GM13977 (cell line): Measurements from ENCODE around the gene CCDC182.

Experiments used
- DNase-seq: peaks from one replicate; pipeline ENCODE4 v3.0.0; 2012; ENCODE audit warnings: low spot score
- in situ Hi-C: fragments of 300-500 bp; cut with MboI; formaldehyde crosslinking; loops from one replicate; pipeline ENCODE4 v1.12.0; 2022; ENCODE audit warnings: low sequenced_read_pairs, low pct_unique_long_range_greater_than_20kb, mixed read lengths, inconsistent platforms; ENCODE audit not compliant: unreplicated experiment
- TF ChIP-seq, protein P1 (sequence below): IDR thresholded peaks from 2 replicates; pipeline ENCODE4 v1.5.1; 2012; ENCODE audit warnings: mild to moderate bottlenecking, control low read depth; ENCODE audit not compliant: insufficient read depth; ENCODE audit errors: extremely low read depth, missing control alignments

The CCDC182 gene

DNA sequence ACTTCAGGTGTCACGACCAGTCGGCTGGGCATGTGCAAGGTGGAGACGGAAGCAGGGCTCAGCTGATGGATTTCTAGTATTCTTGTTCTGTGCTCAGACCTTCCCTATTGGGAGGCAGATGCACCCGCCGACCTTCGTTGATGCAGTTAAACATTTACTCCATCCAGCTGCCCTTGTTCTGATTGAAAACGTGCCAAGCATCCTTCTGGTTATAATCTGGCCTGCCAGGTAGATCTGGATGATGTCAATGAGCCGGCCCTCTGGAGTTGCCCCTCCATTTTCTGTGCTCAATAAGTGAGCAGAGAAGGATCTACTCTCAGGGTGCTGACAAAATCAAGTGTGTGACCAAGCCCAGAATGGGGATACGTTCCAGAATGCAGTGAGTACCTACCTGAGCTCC is 38.3 kb downstream of the CCDC182 start:
- in situ Hi-C loops: no loop called here
- no peak for DNase-seq
- TF ChIP-seq, protein P1, sequence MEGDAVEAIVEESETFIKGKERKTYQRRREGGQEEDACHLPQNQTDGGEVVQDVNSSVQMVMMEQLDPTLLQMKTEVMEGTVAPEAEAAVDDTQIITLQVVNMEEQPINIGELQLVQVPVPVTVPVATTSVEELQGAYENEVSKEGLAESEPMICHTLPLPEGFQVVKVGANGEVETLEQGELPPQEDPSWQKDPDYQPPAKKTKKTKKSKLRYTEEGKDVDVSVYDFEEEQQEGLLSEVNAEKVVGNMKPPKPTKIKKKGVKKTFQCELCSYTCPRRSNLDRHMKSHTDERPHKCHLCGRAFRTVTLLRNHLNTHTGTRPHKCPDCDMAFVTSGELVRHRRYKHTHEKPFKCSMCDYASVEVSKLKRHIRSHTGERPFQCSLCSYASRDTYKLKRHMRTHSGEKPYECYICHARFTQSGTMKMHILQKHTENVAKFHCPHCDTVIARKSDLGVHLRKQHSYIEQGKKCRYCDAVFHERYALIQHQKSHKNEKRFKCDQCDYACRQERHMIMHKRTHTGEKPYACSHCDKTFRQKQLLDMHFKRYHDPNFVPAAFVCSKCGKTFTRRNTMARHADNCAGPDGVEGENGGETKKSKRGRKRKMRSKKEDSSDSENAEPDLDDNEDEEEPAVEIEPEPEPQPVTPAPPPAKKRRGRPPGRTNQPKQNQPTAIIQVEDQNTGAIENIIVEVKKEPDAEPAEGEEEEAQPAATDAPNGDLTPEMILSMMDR: no peak

DNA sequence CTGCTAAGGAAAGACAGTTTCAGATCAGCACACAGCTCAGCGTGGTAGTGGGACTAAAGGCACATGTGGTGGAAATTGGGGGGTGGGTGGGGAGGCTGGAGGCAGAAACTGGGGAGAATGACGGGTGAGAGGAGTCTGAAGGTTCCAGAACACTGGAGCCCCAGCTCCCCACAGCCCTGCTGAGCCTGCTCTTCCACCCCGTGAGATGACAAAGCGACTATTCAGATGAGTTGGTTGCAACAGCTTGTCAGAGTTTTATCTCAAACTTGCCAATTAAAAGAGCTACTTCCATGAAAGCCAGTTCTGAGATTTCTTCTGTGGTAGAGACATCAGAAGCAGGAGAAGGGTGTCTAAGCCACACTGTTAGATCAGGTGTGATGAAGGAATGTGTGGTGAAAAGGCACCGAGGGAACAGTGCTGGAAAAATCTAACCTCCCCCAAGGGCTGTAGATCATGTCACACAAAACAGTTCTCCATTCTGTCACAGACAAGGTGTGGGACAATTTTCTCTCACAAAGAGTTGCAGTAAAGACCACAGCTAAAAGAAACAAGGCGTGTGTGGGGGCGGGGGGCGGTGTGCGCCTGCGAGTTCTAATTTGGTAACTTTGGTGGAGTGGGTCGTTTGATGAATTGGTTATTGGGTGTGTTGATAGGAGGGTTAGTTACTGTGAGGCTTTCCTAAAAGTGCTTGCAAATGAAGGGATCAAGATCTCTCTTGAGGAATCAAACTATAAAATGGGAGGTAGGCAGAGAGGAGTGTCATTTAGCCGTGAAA is 39.0 kb downstream of the CCDC182 start:
- in situ Hi-C loops: no loop called here
- TF ChIP-seq, protein P1: no peak
- DNase-seq: no peak

DNA sequence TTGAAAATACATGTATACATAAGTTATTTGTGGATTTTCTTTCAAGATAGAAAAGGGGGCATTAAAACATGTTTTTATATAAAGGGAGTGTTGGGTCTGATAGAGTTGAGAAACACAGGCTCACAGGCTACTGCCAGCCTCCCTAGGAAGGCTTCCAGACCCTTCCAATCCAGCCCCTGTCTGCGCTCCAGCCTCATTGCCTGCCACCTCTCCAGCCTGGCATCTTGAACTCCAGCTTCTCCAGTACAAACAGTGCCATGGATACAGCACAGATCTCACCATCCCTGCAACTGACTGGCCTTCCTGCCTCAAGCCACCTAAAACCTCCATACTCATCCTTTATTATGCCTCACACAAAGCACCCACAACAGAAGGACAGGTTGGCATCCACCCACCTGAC is 40.7 kb downstream of the CCDC182 start:
- no peak for DNase-seq
- in situ Hi-C loops: no loop called here
- TF ChIP-seq, protein P1: no peak

DNA sequence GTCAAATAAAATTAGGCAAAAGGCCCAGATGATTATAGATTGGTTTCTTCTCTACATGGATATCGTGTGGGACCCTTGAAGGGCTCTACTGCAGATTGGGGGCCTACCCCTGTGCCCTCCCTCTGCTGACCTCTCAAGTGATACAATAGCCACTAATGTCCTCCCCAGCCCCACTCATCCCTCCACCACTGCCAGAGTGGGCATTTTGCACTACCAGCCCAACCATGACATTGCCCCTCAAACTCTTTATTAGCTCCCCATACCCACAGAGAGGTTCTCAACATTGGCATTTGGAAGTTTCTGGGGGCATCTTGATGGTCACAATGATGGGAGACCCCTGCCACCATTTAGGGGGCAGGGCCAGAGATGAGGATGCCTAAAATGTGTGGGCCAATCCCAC is 41.8 kb downstream of the CCDC182 start:
- in situ Hi-C loops: no loop called here
- TF ChIP-seq, protein P1: no peak
- no peak for DNase-seq

DNA sequence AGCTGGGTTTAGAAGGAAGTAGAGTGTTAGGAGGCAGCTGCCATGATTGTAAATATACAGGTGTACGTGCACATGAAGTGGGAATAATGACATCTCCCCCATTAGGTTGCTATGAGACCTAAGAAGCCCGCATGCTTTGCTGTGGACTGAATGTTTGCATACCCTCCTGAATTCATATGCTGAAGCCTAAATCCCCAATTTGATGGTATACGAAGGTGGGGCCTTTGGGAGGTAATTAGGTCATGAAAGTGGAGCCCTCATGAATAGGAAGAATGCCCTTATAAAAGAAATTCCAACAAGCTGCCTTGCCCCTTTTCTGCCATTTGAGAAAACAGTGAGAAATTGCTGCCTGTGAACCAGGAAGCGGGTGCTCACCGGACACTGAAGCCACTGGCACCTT is 44.0 kb downstream of the CCDC182 start:
- in situ Hi-C loops: no loop called here
- DNase-seq: no peak
- TF ChIP-seq, protein P1: no peak

DNA sequence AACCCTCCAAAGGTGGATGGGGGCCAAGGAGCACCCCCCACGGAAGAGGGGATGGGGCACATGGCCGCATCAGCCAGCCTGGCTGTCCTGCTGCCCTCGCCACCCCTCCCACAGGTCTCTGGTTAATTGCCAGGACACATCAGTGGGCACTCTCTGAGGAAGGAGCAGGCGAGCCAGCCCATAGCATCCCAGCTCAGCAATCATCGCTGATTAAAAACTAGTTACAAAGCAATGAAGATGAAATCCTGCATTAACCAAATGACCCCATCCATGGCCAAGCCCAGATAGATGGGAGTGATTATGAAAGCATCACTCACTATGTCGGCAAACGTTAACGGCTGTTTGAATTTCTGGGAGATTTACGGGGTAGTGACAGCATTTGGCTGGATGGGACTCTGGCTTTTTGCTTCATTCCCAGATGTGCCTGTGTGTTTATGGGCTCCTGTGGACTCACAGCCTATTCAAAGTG is 45.3 kb downstream of the CCDC182 start:
- no peak for DNase-seq
- in situ Hi-C loops: no loop called here
- TF ChIP-seq, protein P1: no peak
